Effector memory CD8-positive, alpha-beta T cell (primary cell): ENCODE measurements around the gene TBCE.

ENCODE experiments used
- ATAC-seq: fragments of 150-1000 bp; cut with Tn5 transposase; replicated peaks from 2 replicates; pipeline ENCODE4 v1.10.0; 2021; ENCODE audit warnings: mild to moderate bottlenecking, moderate library complexity
- DNase-seq, 3 experiments: peaks; one replicate each; pipeline ENCODE4 v3.0.0; 2021
- H3K27ac Mint-ChIP-seq, 2 donors: one replicate each; pipeline ENCODE4 v1.8.0; 2022; ENCODE audit warnings: mild to moderate bottlenecking in 2 of 2, mixed read lengths in 2 of 2, moderate library complexity in 2 of 2
- H3K27me3 Mint-ChIP-seq, 2 donors: one replicate each; pipeline ENCODE4 v1.8.0; 2022; ENCODE audit warnings: mixed read lengths in 2 of 2
- H3K36me3 Mint-ChIP-seq: one replicate; pipeline ENCODE4 v1.8.0; 2022; ENCODE audit warnings: mild to moderate bottlenecking, moderate library complexity, mixed read lengths; ENCODE audit not compliant: insufficient read depth
- H3K4me1 Mint-ChIP-seq, 2 donors: one replicate each; pipeline ENCODE4 v1.8.0; 2022; ENCODE audit warnings: low read depth in 2 of 2, mixed read lengths in 2 of 2
- H3K4me3 Mint-ChIP-seq, 2 donors: one replicate each; pipeline ENCODE4 v1.8.0; 2022; ENCODE audit warnings: mild to moderate bottlenecking in 2 of 2, mixed read lengths in 2 of 2, moderate library complexity in 2 of 2
- H3K9me3 Mint-ChIP-seq, 2 donors: one replicate each; pipeline ENCODE4 v1.8.0; 2022; ENCODE audit warnings: mixed read lengths in 2 of 2
- total RNA-seq, 9 experiments: gene quantifications; one replicate each; lab custom pipeline; 2026; lab: John Stamatoyannopoulos, UW

The TBCE gene, protein sequence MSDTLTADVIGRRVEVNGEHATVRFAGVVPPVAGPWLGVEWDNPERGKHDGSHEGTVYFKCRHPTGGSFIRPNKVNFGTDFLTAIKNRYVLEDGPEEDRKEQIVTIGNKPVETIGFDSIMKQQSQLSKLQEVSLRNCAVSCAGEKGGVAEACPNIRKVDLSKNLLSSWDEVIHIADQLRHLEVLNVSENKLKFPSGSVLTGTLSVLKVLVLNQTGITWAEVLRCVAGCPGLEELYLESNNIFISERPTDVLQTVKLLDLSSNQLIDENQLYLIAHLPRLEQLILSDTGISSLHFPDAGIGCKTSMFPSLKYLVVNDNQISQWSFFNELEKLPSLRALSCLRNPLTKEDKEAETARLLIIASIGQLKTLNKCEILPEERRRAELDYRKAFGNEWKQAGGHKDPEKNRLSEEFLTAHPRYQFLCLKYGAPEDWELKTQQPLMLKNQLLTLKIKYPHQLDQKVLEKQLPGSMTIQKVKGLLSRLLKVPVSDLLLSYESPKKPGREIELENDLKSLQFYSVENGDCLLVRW
- total RNA-seq: 2.7 to 19.1 (median 3.9) reads per million in 9 experiments

DNA sequence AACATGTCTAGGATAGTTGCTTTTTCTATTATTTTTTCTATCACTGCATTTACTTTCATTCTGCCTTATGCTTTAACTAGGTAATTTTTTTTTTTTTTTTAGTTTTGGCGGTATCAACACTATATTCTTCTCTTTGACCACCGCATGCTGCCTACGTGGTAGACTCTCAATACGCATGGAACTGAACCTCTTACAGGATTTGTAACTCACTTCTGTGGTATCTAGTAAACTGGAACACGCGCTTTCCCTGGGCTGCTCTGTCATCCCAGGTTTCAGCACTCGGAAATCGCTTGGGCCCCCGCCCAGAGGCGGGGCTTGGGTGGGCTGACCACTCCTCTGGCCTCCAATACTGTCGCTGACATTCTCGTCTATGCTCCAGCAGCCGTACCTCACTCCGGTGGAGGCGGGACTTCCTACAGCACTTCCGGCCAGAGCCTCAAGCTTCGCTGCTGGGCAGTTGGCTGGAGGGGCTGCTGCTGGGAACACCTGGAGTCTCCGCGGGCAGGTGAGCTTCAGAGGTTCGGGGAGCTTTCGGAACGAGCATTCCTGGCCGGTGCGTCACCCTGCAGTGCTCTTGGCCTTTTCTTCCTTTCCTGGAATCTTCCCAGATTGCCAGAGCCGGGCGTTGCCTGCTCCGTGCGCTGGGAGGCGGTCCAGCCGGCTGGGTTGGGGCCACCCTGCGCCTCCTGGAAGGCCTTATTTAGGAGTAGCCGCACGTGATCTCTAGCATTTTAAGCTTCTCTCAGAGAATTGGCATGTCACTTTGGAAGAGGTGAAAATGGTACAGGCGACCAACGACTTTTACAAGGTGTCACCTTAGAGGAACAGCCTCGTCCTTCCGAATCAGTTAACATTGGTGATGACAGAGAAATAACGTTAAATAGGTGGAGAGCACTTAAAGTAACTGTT is at the start of gene TBCE:
TSS of gene TBCE (plus strand) at position 428 of the 909 bp plus-strand sequence. CDS start 12,623 bp downstream, outside the sequence.
- H3K4me3 Mint-ChIP-seq: peak within 1 kb of the TSS; percentile 99
- peak; percentile 98 for ATAC-seq
- H3K27ac Mint-ChIP-seq: peak within 1 kb of the TSS; percentile 94
- DNase-seq: peak; percentile 72 to 74 (median 73)
- H3K36me3 Mint-ChIP-seq: peaks cover 2% of the 10 kb centered on the region
- peaks cover 17 to 28% of the 10 kb centered on the region in 2 donors for H3K4me1 Mint-ChIP-seq
- no peaks in the 10 kb centered on the region for H3K27me3 Mint-ChIP-seq
- H3K9me3 Mint-ChIP-seq: no peaks in the 10 kb centered on the region

DNA sequence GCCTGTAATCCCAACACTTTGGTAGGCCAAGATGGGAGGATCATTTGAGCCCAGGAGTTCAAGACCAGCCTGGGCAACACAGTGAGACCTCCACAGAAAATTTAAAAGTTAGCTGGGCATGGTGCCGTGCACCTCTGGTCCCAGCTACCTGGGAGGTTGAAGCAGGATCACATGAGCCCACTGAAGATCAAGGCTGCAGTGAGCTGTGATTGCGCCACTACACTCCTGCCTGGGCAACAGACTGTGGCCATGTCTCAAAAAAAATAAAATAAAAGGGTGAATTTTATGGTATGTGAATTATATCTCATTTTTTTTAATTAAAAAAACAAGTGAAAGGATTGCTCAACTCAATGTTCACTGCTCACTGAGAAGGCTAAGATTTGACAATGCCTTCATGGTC is 48.0 kb upstream of the TBCE start:
- Mint-ChIP-seq H3K9me3 (no peaks in the 10 kb centered on the region), H3K27ac (no peak overlapping the region), H3K4me1 (peaks cover 55 to 73% of the 10 kb centered on the region in 2 donors), H3K4me3 (peak overlapping the region; percentile 29 to 35), H3K27me3 (no peaks in the 10 kb centered on the region), H3K36me3 (peaks cover 59% of the 10 kb centered on the region)
- DNase-seq: no peak
- ATAC-seq: no peak

DNA sequence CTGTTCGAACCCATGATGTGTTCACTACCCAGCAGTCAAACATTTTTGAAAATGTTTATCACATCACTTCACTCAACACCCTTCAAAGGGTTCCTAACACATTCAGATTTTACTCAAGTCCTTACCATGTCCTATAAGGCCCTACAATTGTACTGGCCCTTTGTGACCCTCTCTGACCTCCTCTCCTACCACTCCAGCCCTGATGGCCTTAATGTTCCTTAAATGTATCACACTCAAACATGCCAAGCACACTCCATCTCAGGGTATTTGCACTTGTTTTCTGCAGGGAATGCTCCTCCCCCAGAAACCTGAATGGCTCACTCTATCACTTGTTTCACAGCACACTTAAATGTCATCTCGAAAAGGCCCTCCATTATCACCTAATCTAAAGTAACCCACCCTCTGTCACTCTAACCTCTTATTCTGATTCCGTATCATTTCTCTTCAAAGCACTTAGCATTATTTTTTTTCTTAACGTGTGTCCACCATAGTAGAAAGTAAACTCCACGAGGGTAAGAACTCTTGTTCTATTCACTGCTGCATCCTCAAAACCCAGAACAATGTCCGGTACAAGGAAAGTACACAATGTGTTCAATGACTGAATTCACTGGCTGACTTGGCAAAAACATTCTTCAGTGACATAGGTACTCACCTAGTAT is 46.6 kb upstream of the TBCE start:
- no peak for ATAC-seq
- H3K27ac Mint-ChIP-seq: peak overlapping the region; percentile 9 to 61
- H3K9me3 Mint-ChIP-seq: no peaks in the 10 kb centered on the region

DNA sequence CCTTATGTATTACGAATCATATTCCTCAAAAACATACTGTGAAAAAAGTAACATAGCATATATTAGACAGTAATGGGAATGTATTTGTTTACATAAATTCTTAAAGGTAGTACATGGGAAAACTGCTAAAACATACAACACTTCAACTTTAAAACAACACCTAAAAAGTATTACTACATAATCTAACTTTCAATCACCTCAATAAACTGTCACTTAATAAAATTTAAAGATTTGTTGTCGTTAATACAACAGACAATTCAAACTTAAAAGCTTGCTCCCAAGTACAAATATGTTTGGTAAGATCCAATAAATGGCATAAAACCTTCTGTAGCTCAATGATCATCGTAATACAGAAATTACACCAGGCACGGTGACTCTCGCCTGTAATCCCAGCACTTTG is 42.9 kb upstream of the TBCE start:
- no peak for DNase-seq
- Mint-ChIP-seq H3K27ac (peak overlapping the region in 1 of 2 donors; percentile 50), H3K4me1 (peaks cover 41 to 59% of the 10 kb centered on the region in 2 donors), H3K27me3 (no peaks in the 10 kb centered on the region), H3K9me3 (no peaks in the 10 kb centered on the region), H3K4me3 (no peak overlapping the region), H3K36me3 (peaks cover 54% of the 10 kb centered on the region)
- no peak for ATAC-seq

More for the DNA sequence above, 46.6 kb upstream of the TBCE start:
- DNase-seq: no peak
- Mint-ChIP-seq H3K4me1 (peaks cover 51 to 70% of the 10 kb centered on the region in 2 donors), H3K4me3 (peak overlapping the region; percentile 4 to 40), H3K27me3 (no peaks in the 10 kb centered on the region), H3K36me3 (peaks cover 62% of the 10 kb centered on the region)

DNA sequence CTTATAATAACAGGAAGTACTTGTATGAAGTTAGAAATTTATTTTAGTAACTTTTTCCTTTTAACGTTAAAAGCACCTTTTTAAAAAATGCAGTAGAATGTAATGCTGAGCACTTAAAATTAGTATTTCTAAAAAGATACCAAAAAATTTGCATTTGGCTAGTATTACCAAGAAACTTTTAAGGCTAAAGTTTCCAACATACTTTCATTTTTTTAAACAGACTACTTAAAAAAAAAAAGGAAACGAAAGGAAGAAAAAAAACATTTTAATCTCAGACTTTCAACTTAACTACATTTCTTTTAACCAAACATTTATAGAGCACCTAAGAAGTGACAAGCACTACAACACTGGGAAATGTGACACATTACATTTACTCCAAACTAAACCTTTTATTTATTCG is 42.1 kb upstream of the TBCE start:
- no peaks in the 10 kb centered on the region for H3K9me3 Mint-ChIP-seq
- no peak for ATAC-seq
- H3K27me3 Mint-ChIP-seq: no peaks in the 10 kb centered on the region
- peaks cover 47% of the 10 kb centered on the region for H3K36me3 Mint-ChIP-seq
- no peak overlapping the region for H3K27ac Mint-ChIP-seq
- no peak overlapping the region for H3K4me3 Mint-ChIP-seq
- no peak for DNase-seq
- peaks cover 40 to 55% of the 10 kb centered on the region in 2 donors for H3K4me1 Mint-ChIP-seq

DNA sequence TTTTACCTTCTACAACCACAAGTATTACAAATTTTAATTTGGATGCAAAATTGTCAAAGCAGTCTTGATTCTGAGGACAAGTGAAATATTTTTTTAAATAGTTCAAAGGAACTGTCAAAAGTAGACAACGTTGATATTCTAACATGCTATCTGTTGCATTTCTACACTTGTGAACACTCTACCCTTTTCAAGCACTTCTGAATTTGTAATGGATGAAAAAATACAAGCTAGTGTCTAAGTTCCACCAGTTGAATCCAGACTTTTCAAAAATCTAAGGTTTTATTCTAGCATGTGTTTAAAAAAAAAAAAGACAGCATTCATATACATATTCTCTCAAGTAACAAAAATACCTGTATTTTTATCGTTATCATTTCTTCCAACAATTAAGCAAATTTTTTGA is 41.4 kb upstream of the TBCE start:
- peaks cover 44% of the 10 kb centered on the region for H3K36me3 Mint-ChIP-seq
- H3K4me1 Mint-ChIP-seq: peaks cover 35 to 48% of the 10 kb centered on the region in 2 donors
- H3K4me3 Mint-ChIP-seq: no peak overlapping the region
- no peak overlapping the region for H3K27ac Mint-ChIP-seq
- H3K27me3 Mint-ChIP-seq: no peaks in the 10 kb centered on the region
- ATAC-seq (no peak), DNase-seq (no peak)
- H3K9me3 Mint-ChIP-seq: no peaks in the 10 kb centered on the region

DNA sequence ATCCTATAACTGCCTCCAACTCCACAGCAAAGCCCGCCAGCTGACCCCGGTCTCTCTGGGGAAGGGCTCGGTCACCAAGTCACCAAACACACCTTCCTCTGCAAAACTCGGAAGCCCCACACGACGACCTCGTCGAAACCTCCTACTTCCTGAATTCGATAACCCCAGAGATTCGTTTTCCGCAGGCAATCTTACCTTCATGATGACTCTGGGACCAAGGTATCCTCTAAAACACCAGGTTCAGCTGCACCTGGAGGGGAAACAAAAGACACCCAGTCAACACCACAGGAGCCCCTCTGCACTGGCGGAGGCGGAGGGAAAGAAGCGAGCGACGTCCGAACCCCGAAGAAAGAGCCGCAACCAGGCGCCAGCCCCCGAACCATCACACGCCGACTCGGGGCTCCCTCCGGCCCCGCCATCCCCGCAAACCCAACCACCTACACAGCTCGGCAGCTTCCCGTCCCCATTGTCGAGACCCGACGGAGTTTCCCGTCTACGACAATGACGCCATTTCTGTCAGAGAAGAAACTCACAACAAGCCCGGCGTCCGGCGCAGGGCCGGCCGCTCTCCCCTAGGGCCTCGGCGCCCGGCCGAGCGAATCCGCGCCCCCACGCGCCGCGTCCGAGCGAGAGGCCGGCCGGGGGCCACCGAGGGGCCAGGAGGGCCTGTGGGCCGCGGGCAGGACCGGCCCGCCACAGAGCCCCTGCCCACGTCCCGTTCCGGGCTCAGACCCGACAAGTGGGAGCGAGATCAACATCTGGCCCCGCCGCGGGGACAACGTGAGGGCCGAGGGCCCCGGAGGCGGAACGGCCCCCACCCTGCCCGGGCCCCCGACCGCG is 40.3 kb upstream of the TBCE start:
- Mint-ChIP-seq H3K27me3 (no peaks in the 10 kb centered on the region), H3K4me1 (peaks cover 34 to 40% of the 10 kb centered on the region in 2 donors), H3K9me3 (no peaks in the 10 kb centered on the region), H3K27ac (no peak overlapping the region), H3K36me3 (peaks cover 33% of the 10 kb centered on the region), H3K4me3 (no peak overlapping the region)
- ATAC-seq: peak; percentile 30
- peak; percentile 67 to 69 (median 68) for DNase-seq

DNA sequence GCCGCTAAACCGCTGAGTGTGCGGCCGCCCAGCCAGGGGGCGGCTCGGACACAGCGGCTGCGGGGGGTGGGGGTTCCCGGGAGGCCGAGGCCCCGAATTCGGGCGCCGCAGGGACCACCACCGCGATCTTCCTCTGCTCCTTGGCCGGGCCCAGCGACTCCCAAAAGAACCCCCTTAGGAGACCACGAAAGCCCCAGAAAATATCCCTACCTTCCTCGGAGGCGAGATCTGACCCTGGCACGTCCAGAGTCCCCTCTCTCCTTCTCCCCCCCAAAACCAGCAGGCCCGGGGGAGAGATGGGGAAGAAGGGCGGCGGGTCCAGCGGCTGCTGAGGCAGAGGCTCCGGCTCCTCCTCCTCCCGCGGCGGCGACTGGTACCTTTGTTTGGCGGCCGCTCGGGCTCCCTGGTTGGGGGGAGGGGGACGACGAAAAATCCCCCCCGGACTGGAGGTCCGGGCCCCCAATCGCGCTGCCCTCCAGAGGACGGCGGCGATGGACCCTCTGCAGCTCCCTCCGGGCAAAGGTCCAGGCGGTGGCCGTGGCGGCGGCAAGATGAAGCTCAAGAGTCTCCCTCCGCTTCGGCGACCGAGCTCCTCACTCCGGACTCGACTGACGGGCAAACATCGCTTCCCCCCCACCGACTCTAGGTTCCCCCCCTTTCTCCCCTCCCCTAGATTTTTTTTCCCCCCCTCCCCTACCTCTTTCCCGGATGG is 39.5 kb upstream of the TBCE start, which contains the start of gene ARID4B:
TSS of gene ARID4B (minus strand) at position 621 of the 712 bp plus-strand sequence. CDS start 1,260 bp downstream, outside the sequence.
- peaks cover 29% of the 10 kb centered on the region for H3K36me3 Mint-ChIP-seq
- DNase-seq (peak in 2 of 3 experiments; percentile 51), ATAC-seq (no peak)
- H3K27me3 Mint-ChIP-seq: no peaks in the 10 kb centered on the region
- no peak within 1 kb of the TSS for H3K27ac Mint-ChIP-seq
- no peaks in the 10 kb centered on the region for H3K9me3 Mint-ChIP-seq
- H3K4me3 Mint-ChIP-seq: no peak within 1 kb of the TSS
- peaks cover 30 to 37% of the 10 kb centered on the region in 2 donors for H3K4me1 Mint-ChIP-seq

DNA sequence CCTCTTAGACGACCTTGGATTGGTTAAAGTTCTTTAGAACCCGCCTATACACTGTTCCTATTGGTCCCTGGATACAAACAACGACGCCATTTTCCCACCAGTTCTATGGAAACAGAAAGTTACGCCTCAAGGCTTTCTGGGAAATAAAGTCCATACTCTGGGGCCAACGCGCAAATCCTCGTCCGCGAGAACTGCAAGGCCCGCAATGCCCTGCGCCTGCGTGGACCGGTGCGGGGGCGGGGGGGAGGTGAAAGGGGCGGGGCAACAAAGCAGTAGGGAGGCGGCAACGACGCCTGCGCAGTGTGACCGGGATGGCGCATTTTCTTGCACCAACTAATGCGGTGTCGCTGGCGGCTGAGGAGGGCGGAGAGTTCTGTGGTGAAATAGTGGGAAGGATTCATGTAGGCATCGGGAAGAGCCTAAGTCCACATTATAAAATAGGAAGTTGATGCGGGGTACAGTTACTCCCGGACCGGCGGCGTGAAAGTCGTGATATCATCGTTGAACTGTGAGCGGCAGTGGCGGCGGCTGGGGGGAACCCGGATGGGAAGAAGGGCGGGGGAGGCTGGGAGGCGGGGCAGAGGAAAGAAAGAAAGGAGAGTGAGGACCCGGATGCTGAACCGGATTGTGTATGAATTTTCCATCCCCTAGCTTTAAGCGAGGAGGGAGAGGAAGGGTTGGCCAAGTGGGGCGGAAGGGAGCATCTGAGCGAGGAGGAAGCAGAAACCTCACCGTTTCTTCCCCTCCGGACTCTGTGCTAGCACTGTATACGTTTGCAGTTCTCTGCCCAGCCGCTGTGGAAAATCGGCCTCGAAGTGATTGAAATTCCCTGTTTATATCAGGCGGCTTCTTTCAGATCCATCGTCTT is 38.7 kb upstream of the TBCE start, which contains the start of gene GGPS1:
TSS of gene GGPS1 (plus strand) at position 300 of the 868 bp plus-strand sequence. CDS start 6,695 bp downstream, outside the sequence.
- Mint-ChIP-seq H3K27ac (no peak within 1 kb of the TSS), H3K4me3 (no peak within 1 kb of the TSS), H3K36me3 (peaks cover 29% of the 10 kb centered on the region), H3K9me3 (no peaks in the 10 kb centered on the region), H3K4me1 (peaks cover 30 to 32% of the 10 kb centered on the region in 2 donors), H3K27me3 (no peaks in the 10 kb centered on the region)
- DNase-seq (peak; percentile 93 to 95 (median 94)), ATAC-seq (peak; percentile 77)

DNA sequence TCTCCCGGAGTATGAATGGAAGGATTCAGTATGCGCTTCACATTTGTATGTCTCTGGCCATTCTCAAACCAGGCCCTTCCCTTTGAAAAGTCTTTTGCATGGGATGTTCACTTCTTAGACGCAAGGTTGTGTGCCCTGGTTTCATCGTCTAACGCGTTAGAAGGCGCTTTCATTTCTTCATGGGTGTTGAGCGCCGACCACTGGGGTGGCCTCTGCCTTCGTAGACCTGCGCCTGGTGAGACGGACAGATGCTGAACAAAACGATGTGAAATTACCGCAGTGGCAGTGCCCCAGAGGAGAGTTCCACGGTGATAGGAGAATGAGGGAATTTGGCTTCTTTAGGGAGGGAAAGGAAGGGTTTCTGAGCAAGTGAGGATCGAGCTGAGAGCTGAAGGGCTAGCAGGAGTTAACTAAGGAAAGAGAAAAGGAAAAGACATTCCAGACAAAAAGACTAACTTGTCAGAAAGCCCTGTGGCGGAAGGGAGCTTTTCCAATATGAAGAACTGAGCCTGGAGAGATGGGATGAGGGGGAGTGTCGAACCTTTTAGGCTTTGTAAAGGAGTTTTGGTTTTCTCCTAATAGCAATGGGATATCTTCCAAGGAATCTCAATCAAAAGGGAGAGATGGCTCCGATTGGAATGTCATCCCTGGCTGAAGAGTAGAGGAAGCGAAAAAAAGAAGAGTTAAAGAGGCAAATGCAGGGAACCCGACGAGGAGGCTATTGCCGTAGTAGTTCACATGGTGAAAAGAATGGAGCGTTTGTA is 37.9 kb upstream of the TBCE start:
- H3K27ac Mint-ChIP-seq: no peak overlapping the region
- H3K36me3 Mint-ChIP-seq: peaks cover 24% of the 10 kb centered on the region
- peak; percentile 28 for ATAC-seq
- no peak overlapping the region for H3K4me3 Mint-ChIP-seq
- H3K27me3 Mint-ChIP-seq: no peaks in the 10 kb centered on the region
- peaks cover 30 to 31% of the 10 kb centered on the region in 2 donors for H3K4me1 Mint-ChIP-seq
- no peaks in the 10 kb centered on the region for H3K9me3 Mint-ChIP-seq
- DNase-seq: peak; percentile 48 to 58 (median 48)
